GM12874 (cell line): ENCODE data around the gene PACRG.

Experiments used
- CTCF ChIP-seq: IDR thresholded peaks from 2 replicates; pipeline ENCODE4 v1.5.1; 2011; ENCODE audit warnings: low read depth, mild to moderate bottlenecking, control low read depth, low read length, moderate library complexity; ENCODE audit not compliant: insufficient read depth

PACRG gene

GRCh38 chr6:163087981-163088380 is 360.2 kb downstream of the PACRG start:
- TF ChIP-seq CTCF: no peak

- no peak for TF ChIP-seq CTCF
Observed at GRCh38 chr6:163092876-163093275, 365.1 kb downstream of the PACRG start.

- TF ChIP-seq CTCF: no peak
Observed at GRCh38 chr6:163094881-163095280, 367.1 kb downstream of the PACRG start.

GRCh38 chr6:163095401-163095800 is 367.6 kb downstream of the PACRG start:
- no peak for TF ChIP-seq CTCF

DNA sequence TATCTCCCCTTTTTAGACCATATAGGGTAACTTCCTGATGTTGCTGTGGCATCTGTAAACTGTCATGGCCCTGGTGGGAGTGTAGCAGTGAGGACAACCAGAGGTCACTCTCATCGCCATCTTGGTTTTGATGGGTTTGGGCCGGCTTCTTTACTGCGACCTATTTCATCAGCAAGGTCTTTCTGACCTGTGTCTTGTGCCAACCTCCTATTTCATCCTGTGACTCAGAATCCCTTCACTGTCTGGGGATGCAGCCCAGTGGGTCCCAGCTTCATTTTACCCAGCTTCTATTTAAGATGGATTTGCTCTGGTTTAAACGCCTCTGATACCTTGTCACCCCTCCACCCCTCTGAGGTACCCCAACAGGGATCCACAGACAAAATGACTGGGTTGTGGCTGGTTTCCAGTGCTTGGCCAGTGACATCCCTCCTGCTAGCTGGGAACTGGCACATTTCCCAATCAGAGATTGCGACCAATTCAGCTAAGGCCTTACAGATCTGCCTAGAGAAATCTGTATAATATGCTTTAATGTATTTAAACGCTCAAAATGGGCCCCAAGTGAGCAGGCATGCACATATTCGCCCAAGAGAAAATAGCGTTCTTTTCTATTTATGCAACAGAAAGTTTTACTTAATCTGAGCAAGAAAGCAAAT is 371.2 kb downstream of the PACRG start:
- TF ChIP-seq CTCF: no peak

DNA sequence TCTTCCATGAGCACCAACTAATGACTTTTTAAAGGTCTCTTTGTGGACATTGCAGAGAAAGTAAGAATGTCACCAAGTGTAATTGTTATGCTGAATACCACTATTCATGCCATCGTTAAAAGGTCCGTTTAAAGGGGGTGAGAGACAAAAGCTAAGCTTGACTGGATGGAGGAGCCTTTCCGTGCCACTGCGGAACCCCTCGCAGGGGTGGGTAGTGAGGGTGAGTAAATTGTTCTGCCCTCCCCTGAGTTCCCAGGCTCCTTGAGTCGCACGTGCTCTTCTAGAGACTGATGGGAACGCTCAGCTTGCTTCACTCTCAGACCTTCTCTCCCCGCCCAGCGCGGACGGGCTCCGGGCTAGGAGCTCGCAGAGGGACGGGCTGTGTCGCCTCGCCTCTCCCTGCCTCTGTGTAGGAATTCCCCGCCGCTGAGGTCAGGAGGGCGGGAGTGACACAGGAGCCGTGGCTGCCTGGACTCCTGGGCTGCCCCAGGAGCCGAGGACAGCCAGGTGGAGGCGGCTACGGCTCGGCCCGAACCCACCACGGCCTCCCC is 371.9 kb downstream of the PACRG start:
- no peak for TF ChIP-seq CTCF

DNA sequence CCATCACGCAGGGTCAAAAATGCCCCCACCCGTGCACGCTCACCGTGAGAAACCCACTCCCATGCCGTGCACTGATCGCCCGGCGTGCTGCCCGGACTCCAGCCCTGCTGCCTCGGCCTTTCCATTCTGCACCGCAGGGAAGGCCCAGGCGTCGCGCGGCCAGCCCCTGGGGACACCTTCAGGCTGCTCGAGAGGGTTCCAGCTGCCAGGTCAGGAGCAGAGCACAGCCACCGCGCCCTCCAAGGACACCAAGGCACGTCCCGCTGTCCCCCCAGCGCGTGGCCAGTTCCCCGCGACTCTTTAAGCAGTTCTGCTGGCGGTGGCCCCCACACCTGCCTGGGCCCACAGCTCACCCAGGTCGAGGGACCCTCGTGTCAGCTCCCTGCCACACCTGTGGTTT is 372.5 kb downstream of the PACRG start:
- TF ChIP-seq CTCF: no peak
